Tibial nerve (tissue), 3 donors: ENCODE measurements around the gene ATOH8.
A peak's percentile ranks its signal among the peaks of the same experiment; 100 is the strongest.

ENCODE experiments used
- POLR2A ChIP-seq, 2 donors: fragments of 450-650 bp; IDR thresholded peaks; one replicate each; pipeline ENCODE4 v1.6.1; 2017; ENCODE audit warnings: antibody characterized with exemption in 2 of 2, mild to moderate bottlenecking in 2 of 2, moderate library complexity in 2 of 2
- TF ChIP-seq, protein P1 (sequence below), 5 experiments: fragments of 200-600 bp in 3 of 5; fragments of 450-650 bp in 2 of 5; sonication (generic) in 3 of 5; IDR thresholded peaks; one replicate each; pipeline ENCODE4 v1.5.1; 2016 to 2019; ENCODE audit warnings: antibody characterized with exemption in 5 of 5, mild to moderate bottlenecking in 3 of 5, moderate library complexity in 2 of 5

DNA sequence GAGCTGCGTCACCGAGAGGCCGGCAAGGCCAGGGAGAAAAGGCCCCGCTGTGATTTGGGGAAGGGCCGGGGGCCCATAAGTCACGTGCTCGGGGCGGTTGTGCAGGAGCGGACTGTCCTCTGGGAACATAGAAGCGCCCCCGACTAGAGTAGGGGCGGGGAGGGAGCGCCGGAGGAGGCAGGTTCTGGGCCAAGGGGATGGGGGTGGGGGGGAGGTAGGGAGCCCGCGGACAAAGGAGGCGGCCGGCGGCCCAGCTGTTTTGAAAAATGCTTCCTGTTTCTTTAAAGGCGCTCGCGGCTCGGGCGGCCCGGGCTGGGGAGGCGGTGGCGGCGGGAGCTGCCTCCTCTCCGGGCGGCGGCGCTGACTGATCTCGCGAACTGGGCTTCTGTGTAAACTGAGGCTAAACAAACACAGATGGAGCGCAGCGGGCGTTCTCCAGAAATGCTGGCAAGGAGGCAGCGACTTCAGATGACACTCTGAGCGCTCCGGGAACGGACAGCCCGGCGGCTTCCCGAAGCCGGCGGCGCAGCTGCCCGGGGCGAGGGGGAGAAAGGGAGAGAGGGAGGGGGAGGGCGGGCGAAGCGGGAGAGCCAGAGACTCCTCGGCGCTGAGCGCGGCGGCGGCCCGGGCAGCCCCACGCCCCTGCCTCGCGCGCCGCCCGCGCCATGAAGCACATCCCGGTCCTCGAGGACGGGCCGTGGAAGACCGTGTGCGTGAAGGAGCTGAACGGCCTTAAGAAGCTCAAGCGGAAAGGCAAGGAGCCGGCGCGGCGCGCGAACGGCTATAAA, at the start of gene ATOH8:
- TF ChIP-seq, protein P1, sequence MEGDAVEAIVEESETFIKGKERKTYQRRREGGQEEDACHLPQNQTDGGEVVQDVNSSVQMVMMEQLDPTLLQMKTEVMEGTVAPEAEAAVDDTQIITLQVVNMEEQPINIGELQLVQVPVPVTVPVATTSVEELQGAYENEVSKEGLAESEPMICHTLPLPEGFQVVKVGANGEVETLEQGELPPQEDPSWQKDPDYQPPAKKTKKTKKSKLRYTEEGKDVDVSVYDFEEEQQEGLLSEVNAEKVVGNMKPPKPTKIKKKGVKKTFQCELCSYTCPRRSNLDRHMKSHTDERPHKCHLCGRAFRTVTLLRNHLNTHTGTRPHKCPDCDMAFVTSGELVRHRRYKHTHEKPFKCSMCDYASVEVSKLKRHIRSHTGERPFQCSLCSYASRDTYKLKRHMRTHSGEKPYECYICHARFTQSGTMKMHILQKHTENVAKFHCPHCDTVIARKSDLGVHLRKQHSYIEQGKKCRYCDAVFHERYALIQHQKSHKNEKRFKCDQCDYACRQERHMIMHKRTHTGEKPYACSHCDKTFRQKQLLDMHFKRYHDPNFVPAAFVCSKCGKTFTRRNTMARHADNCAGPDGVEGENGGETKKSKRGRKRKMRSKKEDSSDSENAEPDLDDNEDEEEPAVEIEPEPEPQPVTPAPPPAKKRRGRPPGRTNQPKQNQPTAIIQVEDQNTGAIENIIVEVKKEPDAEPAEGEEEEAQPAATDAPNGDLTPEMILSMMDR (IDR thresholded peaks at IDR 0.05): no peak
- peak; percentile 47 to 65 for TF ChIP-seq POLR2A (IDR thresholded peaks at IDR 0.05)
